OCI-LY1 (cell line): ENCODE data around the gene IMMP2L.

ENCODE experiments used
- H2AFZ ChIP-seq: fragments of 200-600 bp; sonication (generic), shearing (Covaris generic); 2 replicates; pipeline ENCODE4 v1.6.0; 2014; ENCODE audit warnings: antibody characterized with exemption, mild to moderate bottlenecking, low read length
- H3F3A ChIP-seq: fragments of 200-600 bp; sonication (generic), shearing (Covaris generic); 2 replicates; pipeline ENCODE4 v1.6.0; 2014; ENCODE audit warnings: mild to moderate bottlenecking, antibody characterized with exemption, low read length, moderate library complexity; ENCODE audit not compliant: insufficient read depth
- H3K27ac ChIP-seq: fragments of 200-600 bp; sonication (generic); 2 replicates; pipeline ENCODE4 v1.5.1; 2014; ENCODE audit warnings: low read length, mixed run types, mild to moderate bottlenecking, low read depth; ENCODE audit not compliant: poor library complexity, severe bottlenecking
- H3K27me3 ChIP-seq: fragments of 200-600 bp; sonication (generic); 2 replicates; pipeline ENCODE4 v1.6.0; 2014; ENCODE audit warnings: antibody characterized with exemption, mild to moderate bottlenecking, low read length, moderate library complexity; ENCODE audit not compliant: insufficient read depth
- H3K36me3 ChIP-seq: fragments of 200-600 bp; sonication (generic); 2 replicates; pipeline ENCODE4 v1.6.1; 2014; ENCODE audit warnings: mild to moderate bottlenecking, antibody characterized with exemption, low read length, moderate library complexity, mixed read lengths; ENCODE audit not compliant: insufficient read depth
- H3K4me1 ChIP-seq: fragments of 200-600 bp; sonication (generic); 2 replicates; pipeline ENCODE4 v1.5.1; 2014; ENCODE audit warnings: mild to moderate bottlenecking, low read length, moderate library complexity; ENCODE audit not compliant: insufficient read depth, severe bottlenecking
- H3K4me2 ChIP-seq: fragments of 200-600 bp; sonication (generic), shearing (Covaris generic); 2 replicates; pipeline ENCODE4 v1.6.1; 2014; ENCODE audit warnings: low read length
- H3K4me3 ChIP-seq: fragments of 200-600 bp; sonication (generic); 2 replicates; pipeline ENCODE4 v1.5.1; 2014; ENCODE audit warnings: low read length, low read depth, mild to moderate bottlenecking, mixed read lengths; ENCODE audit not compliant: poor library complexity, severe bottlenecking
- H3K79me2 ChIP-seq: fragments of 200-600 bp; shearing (Covaris generic); 2 replicates; pipeline ENCODE4 v1.6.1; 2016; ENCODE audit warnings: mixed run types, low read length, mixed read lengths; ENCODE audit not compliant: insufficient read depth
- H3K9ac ChIP-seq: fragments of 200-600 bp; sonication (generic), shearing (Covaris generic); 2 replicates; pipeline ENCODE4 v1.6.1; 2014; ENCODE audit warnings: mild to moderate bottlenecking, low read length, mixed read lengths
- H3K9me2 ChIP-seq: fragments of 200-600 bp; sonication (generic), shearing (Covaris generic); 2 replicates; pipeline ENCODE4 v1.6.1; 2014; ENCODE audit warnings: low read depth, mild to moderate bottlenecking, low read length, mixed read lengths
- H3K9me3 ChIP-seq: fragments of 200-600 bp; shearing (Covaris generic); 2 replicates; pipeline ENCODE4 v1.6.1; 2014; ENCODE audit warnings: low read length, mixed read lengths
- H4K20me1 ChIP-seq: fragments of 200-600 bp; sonication (generic), shearing (Covaris generic); 2 replicates; pipeline ENCODE4 v1.6.0; 2016; ENCODE audit warnings: mild to moderate bottlenecking, low read length; ENCODE audit not compliant: insufficient read depth
- CTCF ChIP-seq: fragments of 200-600 bp; sonication (generic), shearing (Covaris generic); IDR thresholded peaks from 2 replicates; pipeline ENCODE4 v1.5.1; 2017; ENCODE audit warnings: mild to moderate bottlenecking, antibody characterized with exemption, low read length, moderate library complexity, mixed read lengths
- EZH2 ChIP-seq: fragments of 200-600 bp; sonication (generic), shearing (Covaris generic); IDR thresholded peaks from 2 replicates; pipeline ENCODE4 v1.8.0; 2017; ENCODE audit warnings: borderline replicate concordance, mixed run types, mild to moderate bottlenecking, antibody characterized with exemption, low read length, moderate library complexity, mixed read lengths

IMMP2L gene

DNA sequence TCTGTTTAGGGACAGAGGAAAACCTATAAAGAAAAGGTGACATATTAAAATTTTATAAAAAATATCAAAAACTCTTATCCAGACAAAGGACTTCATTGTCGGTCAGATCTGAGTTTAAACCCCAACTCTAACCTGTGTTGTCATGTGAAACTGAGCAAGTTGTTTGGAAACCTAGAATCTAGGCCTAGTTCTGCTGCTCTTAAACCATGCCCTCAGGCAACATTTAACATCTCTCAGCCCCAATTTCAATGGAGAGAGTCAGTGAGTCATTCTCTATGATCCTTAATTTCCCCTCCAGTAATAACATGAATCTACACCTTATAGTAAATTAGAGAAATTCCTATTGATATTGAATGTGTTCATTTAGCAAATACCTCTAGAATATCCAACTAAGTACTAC is 192.3 kb downstream of the IMMP2L start:
- Histone ChIP-seq H3K36me3 (no peaks in the 10 kb centered on the region), H3K4me1 (no peaks in the 10 kb centered on the region), H3K27ac (no peak overlapping the region), H3K9me2 (no peaks in the 10 kb centered on the region), H3K27me3 (no peaks in the 10 kb centered on the region), H3K4me3 (no peak overlapping the region), H3K4me2 (no peak overlapping the region), H3K9ac (no peak overlapping the region), H2AFZ (no peak overlapping the region), H3F3A (no peaks in the 10 kb centered on the region), H3K79me2 (no peaks in the 10 kb centered on the region), H4K20me1 (no peaks in the 10 kb centered on the region), H3K9me3 (no peaks in the 10 kb centered on the region)
- TF ChIP-seq CTCF (no peak), EZH2 (no peak)

GRCh38 chr7:111368381-111369065 is 193.8 kb downstream of the IMMP2L start:
- Histone ChIP-seq H3K9me2 (no peaks in the 10 kb centered on the region), H3K79me2 (no peaks in the 10 kb centered on the region), H3K4me2 (no peak overlapping the region), H3K4me3 (no peak overlapping the region), H3K4me1 (no peaks in the 10 kb centered on the region), H4K20me1 (no peaks in the 10 kb centered on the region), H3K9ac (no peak overlapping the region), H3K36me3 (no peaks in the 10 kb centered on the region), H3K9me3 (no peaks in the 10 kb centered on the region), H2AFZ (no peak overlapping the region), H3K27me3 (no peaks in the 10 kb centered on the region), H3K27ac (no peak overlapping the region), H3F3A (no peaks in the 10 kb centered on the region)
- no peak for TF ChIP-seq CTCF
- TF ChIP-seq EZH2 = no peak

DNA sequence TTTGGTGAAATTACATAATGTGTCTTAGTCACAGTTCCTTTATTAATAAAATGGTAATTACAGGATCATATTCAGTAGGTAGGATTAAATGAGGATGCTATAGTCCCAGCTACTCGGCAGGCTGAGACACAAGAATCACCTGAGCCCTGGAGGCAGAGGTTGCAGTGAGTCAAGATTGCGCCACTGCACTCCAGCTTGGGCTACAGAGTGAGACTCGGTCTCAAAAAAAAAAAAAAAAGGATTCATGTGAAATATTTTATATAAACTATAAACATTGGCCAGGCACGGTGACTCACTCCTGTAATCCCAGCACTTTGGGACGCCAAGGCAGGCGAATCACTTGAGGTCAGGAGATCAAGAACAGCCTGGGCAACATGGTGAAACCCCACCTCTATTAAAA is 197.9 kb downstream of the IMMP2L start:
- no peaks in the 10 kb centered on the region for H3K9me3 ChIP-seq
- H3F3A ChIP-seq = no peaks in the 10 kb centered on the region
- no peaks in the 10 kb centered on the region for H3K9me2 ChIP-seq
- H3K36me3 ChIP-seq = no peaks in the 10 kb centered on the region
- H3K27ac ChIP-seq = no peak overlapping the region
- H2AFZ ChIP-seq = no peak overlapping the region
- H3K4me2 ChIP-seq = no peak overlapping the region
- TF ChIP-seq CTCF = no peak
- TF ChIP-seq EZH2 = no peak
- no peaks in the 10 kb centered on the region for H4K20me1 ChIP-seq
- H3K79me2 ChIP-seq = no peaks in the 10 kb centered on the region
- no peaks in the 10 kb centered on the region for H3K4me1 ChIP-seq
- no peak overlapping the region for H3K4me3 ChIP-seq
- H3K27me3 ChIP-seq = no peaks in the 10 kb centered on the region
- no peak overlapping the region for H3K9ac ChIP-seq
